Stimulated activated CD4-positive, alpha-beta T cell treated with anti-CD3 and anti-CD28 coated beads, Interleukin-12 subunit alpha, Interleukin-12 subunit beta, amount 100 ng/mL, for 48 hours (primary cell): ENCODE measurements around the gene YTHDC2.

Experiments used
- DNase-seq, 3 donors: peaks; one replicate each; pipeline ENCODE4 v3.0.0-alpha.2; 2020; ENCODE audit warnings: low read depth in 2 of 3, low spot score in 1 of 3

YTHDC2 gene

DNA sequence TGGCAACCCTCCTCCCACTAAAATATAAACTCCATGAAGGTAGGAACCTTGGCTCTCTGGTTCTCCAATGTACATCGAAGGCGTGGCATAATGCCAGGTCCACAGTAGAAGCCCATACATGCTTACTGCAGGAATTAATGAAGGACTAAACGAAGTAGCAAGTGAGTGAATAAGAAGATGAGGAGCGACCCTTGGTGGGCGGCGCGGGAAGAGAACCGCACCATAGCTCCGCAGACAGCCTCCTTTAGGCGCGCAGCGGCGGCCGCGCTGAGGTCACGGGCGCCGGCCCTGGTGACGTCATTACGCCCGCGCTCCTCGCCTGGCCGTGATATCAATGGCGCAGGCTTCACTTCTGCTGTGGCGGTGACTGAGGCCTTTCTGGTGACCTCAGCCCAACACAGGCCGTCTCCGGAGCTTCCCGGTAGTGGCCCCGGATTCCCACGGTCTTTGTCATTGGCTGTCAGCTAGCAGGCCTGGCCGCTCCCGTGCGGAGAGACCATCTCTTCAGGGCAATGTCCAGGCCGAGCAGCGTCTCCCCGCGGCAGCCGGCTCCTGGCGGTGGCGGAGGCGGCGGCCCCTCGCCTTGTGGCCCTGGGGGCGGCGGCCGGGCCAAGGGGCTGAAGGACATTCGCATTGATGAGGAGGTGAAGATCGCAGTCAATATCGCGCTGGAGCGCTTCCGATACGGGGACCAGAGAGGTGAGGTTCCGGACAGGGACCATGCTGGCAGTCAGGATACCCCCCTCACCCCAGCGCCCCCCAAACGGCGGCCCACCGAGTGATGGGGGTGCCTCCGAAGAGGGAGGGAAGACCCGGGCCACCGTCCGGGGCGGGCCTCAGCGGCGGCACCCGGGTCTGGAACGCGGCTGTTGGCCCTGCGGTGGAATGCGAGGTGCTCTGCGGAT is at the start of gene YTHDC2:
TSS of gene YTHDC2 (plus strand) at position 311 of the 905 bp plus-strand sequence. CDS start at position 513, 202 bp downstream.
- peak; percentile 81 to 83 (median 82) for DNase-seq

DNA sequence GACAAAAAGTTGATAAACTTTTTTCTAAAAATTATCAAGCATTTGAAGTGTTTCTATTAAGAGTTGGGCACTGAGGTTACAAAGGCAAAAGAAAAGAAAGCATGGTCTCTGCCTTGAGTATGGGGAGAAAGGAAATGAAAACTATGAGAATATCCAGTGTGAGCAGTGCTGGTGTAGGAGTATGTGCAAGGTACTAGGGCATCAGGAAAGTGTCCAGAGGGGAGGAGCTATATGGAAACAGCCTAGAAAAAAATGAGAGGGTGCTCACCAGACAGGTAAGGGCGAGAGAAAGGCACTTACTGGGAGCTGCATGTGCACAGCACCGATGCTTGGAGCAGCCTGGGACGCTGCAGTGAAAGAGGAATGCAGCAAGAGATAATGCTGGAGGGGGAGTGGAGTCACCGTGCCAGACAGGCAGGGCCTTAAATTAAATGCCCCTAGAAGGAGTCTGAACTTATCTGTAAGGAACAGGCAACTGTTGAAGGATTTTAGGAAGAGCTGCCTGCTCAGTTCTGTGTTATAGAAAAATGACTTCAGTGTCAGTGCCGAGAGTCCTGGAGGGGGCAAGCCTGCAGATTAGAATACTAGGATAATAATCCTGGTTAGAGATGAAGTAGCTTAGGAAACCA is 39.3 kb upstream of the YTHDC2 start:
- DNase-seq, result no peak

DNA sequence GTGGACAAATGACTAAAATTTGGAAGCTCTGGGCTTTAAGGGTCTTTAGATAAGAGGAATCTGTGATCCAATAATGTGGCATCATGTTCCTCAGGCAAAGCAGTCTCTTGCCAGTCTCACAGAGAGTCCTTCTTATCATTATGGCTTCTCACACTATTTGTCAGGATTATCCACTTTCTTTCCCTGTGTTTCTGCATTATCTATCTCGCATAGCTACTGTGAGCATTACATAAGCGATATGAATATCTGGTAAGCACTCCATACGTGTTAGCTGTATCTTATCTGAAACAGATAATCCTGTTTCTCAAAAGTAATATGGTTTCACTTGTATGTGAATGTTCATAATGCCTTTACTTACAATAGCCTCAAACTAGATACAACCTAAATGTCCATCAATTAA is 34.8 kb upstream of the YTHDC2 start:
- no peak for DNase-seq

DNA sequence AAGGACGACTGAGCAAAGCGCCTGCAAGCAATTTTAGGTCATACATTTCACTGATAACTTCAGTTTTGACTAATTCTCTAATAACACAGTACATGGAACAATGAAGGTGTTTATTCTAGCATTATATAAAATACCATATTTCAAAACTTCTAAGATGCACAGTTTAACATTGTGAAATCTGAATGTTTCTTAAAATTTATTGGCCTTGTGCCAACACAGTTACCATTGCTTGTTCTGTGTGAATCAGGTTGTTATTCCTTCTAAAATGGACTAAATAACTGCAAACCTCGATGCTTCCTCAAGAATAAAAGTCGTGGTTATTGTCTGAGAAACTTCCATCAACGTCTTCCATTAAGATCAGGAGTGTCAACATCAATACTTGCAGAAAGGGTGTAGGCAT is 33.3 kb upstream of the YTHDC2 start:
- DNase-seq, result no peak

DNA sequence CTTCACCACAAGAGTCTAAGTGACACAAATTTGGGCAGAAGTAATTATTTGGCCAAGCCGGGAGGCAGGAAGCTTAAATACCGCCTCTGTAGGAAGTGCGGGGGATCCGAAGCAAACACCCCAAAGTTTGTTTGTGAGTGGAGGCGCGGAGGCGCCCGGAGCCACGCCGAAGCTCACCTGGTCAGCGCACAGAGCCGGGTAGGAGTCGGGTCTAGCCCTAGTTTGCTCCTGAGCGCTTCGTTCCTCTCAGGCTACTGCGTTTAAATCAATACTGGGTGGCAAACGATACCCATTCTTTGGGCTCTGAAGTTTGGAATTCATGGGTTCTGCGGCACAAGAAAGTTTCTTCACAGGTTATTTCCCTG is 26.1 kb upstream of the YTHDC2 start:
- no peak for DNase-seq

DNA sequence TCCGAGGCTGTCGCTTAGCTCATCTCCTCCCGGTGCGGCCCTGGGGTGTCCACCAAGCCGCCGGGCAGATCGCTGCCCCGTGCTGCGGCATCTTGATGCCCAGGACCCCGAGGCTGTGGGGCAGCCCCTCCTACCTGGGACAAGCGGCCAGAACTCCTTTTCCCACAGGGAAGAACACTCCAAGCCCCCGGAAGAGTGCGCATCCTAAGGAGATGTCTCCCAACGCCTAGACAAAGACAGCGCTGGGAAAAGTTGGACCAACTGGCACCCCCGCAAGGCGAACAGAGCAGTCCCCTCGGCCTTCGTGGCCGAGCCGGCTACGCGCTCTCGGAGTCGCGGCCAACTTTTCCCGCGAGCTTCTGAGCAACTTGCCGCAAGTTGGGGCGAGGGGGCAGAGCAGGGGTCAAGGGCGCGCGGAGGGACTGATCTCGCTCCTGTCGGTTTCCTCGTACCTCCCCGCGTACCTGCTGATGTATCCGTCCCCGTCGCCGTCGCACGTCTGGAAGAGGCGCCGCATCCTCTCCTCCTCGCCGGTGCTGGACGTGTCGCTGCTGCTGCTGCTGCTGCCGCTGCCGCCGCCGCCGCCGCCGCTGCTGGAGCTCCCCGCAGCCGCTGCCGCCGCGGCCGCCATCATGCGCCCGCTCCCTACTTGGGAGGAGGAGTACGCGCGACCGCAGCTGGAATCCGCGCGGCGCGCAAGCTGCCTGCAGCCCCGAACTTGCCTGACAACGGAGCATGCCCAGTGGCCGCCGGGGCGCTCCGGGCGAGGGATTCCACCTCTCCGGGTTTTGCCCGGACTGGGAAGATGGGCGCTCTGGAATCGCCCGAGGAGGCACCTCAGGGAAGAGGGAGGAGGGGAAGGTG is 25.5 kb upstream of the YTHDC2 start, which contains the start of gene MCC:
TSS of gene MCC (minus strand) at position 673 of the 864 bp plus-strand sequence.
- DNase-seq, result peak in 2 of 3 donors; percentile 1 to 39

DNA sequence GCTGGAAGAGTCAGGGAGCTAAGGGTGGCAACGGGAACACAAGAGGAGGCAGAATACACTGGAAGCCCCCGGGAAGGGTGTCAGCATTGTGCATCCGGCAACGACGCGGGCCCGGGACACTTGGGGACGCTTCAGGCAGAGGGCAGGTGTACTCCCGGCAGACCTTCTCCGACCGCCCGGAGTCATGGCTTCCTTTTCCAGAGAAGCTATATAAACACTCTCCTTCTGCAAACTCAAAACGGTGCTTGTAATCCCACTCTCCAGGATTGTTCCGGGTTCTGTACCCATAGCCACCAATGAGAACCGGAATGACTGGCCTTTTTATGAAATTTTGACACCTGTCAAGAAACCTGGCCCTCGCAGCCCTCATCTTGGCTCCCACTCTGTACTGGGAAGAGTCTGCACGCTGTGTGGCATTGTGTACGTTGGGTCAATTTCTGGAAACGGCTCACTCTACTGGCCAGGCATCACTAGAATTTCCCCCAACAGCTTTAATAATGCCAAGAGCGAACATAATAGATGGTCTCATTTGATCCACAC is 24.8 kb upstream of the YTHDC2 start:
- no peak for DNase-seq

DNA sequence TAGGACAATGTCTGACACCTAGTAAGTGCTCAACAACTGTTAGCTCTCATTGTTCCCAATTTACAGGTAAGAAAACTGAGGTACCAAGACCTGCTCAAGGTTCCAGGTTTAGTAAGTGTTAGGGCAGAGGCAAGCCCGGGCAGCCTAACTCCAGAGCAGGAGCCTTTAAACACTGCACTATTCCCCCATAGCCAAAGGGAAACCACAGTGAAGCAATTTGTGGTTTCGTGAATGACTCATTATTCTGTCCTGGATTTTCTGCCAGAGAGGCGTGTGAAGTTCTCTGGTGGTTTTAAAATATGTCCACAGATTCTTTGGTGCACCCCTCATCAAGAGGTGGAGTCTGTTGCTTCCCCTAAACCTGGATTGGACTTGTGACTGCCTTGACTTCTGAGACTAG is 24.2 kb upstream of the YTHDC2 start:
- no peak for DNase-seq

DNA sequence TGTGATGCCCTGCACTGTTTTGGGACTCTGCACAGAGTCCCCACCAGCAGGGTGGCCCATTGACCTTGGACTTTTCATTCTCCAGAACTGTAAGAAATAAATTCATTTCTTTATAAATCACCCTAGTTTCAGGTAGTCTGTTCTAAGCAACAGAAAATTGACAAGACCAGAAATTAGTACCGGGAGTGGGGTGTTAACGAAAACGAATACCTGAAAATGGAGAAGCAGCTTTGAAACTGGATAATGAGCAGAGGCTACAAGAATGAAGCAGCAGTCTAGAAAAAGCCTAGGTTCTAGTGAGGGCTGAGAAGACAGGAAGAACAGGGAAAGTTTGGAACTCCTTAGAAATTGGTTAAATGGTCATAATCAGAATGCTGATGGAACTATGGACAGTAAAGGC is 23.2 kb upstream of the YTHDC2 start:
- no peak for DNase-seq

DNA sequence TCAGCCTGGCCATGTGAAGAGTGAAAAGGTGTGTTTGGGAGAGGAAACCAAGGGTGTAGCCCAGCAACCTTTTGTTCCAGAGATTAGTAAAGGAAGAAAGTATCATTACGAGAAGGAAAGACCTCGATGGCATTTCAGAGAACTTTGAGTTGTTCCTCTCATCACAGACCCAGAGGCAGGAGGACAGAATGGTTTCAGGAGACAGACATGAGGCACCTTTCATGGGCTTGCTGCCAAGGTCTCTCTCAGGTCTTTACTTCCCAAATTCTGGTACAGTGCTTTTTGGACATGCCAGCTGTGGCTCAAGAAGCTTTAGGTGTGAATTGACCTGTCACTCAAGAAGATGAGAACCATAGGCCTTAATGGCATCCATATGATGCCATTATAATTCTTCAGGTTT is 22.5 kb upstream of the YTHDC2 start:
- no peak for DNase-seq

DNA sequence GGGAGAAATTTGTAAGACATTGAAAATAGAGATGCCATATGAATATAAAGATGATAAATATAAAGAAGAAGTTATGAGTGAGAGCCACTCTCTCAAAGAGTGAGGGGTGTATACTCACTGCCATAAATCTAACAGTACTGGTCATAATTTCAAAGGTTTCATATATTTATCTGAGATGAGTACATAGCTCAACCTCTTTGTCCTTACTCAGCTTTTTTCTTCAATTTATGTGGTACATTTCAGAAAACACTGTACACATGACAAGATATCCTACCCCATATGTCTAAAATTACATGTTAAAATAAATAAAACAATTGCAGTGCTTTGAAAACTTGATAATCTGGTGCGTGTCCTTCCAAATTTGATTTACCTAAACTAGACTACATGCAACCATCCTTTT is 20.0 kb upstream of the YTHDC2 start:
- DNase-seq, result no peak

DNA sequence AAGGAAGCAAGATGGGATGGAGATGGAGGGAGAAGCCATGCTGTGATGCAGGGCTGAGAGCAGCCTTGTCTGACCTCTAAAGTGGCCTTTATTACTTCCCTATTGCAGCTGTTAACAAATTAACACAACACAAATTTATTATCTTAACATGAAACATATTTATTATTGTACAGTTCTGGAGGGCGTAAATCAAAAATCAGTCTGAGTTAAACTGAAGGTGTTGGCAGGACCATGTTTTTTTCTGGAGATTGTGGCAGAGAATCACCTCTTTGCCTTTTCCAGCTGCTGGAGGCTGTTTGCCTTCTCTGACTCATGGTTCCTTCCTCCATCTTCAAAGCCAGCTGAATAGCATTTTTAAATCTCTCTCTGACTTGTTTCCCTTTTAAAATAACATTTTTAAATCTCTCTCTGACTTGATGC is 18.1 kb upstream of the YTHDC2 start:
- no peak for DNase-seq

DNA sequence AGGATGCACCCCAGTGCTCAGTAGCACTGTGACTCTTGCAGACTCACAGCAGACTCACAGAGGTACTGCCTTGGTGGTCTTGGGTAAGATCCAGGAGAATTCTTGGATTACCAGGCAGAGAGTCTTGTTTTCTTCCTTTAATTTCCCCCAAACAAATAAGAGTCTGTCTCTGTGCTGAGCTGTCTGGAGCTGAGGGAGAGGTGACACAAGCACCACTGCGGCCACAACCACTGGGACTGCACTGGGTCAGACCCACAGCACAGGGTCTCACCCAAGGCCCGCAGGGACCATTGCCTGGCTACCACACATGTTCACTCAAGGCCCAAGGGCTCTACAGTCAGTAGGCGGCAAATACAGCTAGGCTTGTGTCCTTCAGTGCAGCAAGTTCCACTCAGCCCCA is 11.4 kb upstream of the YTHDC2 start:
- no peak for DNase-seq

DNA sequence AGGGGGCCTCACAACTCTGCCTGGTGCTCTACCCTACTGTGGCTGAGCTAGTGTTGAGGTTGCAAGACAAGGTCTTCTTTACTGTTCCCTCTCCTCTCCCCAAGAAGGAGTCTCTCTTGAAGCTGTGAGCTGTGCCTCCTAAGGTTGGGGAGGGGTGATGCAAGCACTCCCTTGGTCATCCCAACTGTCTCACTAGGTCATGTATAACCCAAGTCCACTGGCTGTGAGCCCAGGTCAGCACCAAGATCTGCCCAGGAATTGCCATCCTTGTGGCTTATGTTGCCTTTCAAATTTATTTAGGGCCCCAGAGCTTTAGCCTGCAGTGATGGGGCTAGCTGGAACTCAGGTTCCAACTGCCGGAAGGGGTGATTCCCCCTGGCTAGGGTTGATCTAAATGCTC is 10.3 kb upstream of the YTHDC2 start:
- no peak for DNase-seq

DNA sequence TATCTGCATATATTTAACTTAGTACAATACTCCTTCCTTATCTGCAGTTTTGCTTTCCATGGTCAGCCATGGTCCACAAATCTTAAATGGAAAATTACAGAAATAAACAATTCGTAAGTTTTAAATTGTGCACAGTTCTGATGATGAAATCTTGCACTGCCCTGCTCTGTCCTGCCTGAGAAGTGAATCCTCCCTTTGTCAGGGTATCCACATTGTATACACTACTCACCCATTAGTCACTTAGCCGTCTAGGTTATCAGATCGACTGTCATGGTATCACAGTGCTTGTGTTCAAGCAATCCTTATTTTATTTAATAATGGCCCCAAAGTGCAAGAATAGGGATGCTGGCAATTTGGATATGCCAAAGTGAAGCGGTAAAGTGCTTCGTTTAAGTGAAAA is 8.3 kb upstream of the YTHDC2 start:
- DNase-seq, result no peak

DNA sequence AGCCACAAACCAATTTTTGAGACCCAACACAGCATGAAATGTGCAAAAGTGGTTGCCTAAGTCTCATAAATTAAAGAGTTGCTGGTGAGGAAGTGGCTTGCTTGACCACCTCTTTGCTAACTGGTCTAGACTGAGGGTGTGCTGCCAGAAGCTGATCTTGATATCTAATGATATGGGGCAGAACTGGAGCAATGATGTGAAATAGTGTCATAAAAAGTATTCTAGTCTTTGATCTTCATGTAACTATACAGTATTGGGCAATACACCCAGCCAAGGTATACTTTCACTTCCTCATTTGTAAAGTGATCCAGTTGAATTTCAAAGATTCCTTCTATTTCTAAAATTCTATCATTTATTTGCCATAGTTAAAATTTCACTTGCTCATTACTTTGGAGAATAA is 5.9 kb upstream of the YTHDC2 start:
- DNase-seq, result no peak

DNA sequence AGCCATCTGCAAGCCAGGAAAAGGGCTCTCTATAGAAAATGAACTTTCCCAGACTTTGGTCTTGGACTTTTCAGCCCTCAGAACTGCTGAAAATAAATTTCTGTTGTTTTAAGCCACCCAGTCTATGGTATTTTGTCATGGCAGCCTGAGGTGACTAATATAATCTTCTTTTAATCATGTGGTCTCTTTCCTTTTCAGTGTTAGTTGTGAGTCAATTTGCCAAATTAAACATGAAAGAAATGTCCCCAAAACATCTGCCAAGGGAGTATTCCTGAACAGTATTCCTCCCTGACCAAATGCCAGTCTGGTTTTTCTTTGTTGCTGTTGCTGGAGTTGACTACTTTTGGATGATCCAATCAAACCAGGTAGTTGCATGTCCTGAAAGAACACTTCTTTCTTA is 4.7 kb upstream of the YTHDC2 start:
- DNase-seq, result no peak

DNA sequence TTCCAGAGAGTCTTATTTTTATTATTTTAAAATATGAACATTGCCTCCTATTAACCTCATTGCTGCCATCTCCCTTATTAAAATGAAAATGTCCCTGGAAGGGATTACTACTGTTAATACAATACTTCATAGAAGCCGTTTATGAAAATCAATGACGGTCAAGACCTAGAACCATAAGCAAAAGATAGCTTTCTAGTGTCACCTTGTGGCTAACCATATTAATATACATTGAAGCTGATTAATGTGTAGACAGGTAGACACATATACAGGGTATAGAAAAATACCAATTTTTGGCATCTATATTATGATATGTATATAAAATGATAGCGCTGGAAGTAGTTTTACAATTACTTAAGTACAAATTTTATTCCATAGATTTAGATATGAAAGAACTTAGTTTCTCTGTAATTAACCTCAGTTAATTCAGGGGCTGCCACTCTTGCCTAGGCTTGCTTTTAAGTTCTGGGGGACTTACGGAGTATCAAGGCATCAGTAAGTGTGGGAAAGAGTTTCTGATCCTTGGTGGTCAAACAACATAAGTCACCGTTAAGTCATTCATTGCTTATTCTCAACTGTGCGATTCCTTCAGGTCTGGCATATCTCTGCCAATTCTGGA is 2.5 kb upstream of the YTHDC2 start:
- DNase-seq, result no peak

DNA sequence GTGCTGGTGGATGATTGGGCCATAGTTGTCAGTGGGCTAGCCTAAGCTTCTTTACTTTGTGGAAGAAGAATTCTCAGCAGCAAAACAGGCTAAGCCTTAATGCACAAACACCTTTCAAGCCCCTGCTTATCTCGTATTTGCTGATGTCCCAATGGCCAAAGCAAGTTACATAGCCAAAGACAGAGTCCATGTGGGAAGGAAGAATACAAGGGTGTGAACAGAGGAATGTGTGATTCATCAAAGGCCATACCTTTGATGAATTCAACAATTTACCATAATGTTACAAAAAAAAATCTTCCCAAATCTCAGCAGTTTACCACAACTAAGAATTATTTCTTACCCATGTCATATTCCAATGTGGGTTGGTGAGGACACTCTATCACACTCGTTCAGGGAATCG is 1.2 kb upstream of the YTHDC2 start:
- no peak for DNase-seq

DNA sequence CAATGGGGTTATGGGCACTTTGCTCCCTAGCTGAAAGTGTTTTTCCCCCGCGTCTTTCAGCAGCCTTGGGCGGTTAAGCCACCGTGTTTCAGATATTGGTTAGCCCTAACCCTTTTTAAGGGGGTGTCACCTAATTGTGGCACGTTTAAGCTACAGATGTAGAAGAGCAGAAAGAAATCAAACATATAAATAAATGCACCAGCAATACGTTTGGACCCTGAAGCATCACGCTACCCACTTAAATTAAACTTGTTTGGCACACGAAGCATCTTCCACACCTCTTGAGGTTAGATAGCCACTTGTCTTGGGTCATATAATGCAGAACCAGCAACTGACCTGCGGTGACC is 768 bp downstream of the YTHDC2 start:
- no peak for DNase-seq

DNA sequence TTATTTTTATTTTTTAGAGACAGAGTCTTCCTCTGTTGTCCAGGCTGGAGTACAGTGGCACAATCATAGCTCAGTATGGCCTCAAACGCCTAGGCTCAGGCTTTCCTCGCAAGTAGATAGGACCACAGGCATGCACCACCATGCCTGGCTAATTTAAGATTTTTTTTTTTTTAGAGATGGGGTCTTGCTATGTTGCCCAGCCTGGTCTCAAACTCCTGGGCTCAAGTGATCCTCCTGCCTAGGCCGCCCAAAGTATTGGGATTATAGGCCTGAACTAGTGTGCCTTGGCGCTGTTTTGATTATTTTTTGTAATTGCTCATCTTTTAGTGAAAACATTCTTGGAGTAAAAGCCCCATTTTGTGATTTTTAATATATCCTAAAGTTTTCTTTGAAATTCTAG is 5.4 kb downstream of the YTHDC2 start:
- DNase-seq, result no peak
